ENCODE measurements around the gene TMEM238L.

TMEM238L gene

GRCh38 chr17:10831696-10832095 is 27.8 kb upstream of the TMEM238L start:
- H3K27me3 ChIP-seq (ENCODE audit: control insufficient read depth in 1 of 2, insufficient read depth in 2 of 2, low read length in 2 of 2): no peaks in the 10 kb centered on the region
- H3K9ac ChIP-seq (ENCODE audit: low read length in 2 of 2): no peak overlapping the region
- no peaks in the 10 kb centered on the region for H3K4me1 ChIP-seq (ENCODE audit: control insufficient read depth, insufficient read depth, low read length)

GRCh38 chr17:10827898-10828552 is 24.1 kb upstream of the TMEM238L start:
- no peaks in the 10 kb centered on the region for H3K36me3 ChIP-seq (ENCODE audit: control insufficient read depth in 2 of 2, insufficient read depth in 2 of 2, low read length in 2 of 2)

More at GRCh38 chr17:10831696-10832095, 27.8 kb upstream of the TMEM238L start:
- Histone ChIP-seq H3K27ac (ENCODE audit: low read length) (no peak overlapping the region), H3K4me3 (ENCODE audit: low read length in 2 of 2) (no peak overlapping the region), H3K9me3 (ENCODE audit: control insufficient read depth in 2 of 2, low read length in 2 of 2) (no peaks in the 10 kb centered on the region), H3K36me3 (ENCODE audit: control insufficient read depth in 2 of 2, insufficient read depth in 2 of 2, low read length in 2 of 2) (no peaks in the 10 kb centered on the region)

DNA sequence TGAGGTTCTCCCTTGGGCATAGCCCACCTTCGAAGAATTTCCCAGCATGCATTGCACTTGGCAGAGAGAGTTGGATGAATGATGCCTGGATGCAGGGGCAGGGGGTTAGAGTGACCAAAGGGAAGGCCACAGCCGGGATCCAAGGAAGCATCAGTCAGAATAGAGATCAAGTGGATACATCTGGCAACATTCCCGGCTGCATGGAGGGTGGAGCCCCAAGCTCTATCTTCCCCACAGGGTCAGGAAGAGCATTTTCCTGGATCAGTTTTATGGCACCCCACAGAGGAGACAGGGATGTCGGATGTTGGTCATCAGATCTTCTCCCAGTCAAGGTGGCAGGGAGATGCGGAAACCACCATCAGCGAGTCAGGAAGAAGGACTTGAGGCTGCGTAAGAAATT is 21.0 kb upstream of the TMEM238L start:
- H3K9me3 ChIP-seq (ENCODE audit: control insufficient read depth in 2 of 2, low read length in 2 of 2): peaks cover 0 to 6% of the 10 kb centered on the region in 2 donors
- H3K4me1 ChIP-seq (ENCODE audit: control insufficient read depth, insufficient read depth, low read length): no peaks in the 10 kb centered on the region
- H3K27ac ChIP-seq (ENCODE audit: low read length): no peak overlapping the region
- no peak overlapping the region for H3K4me3 ChIP-seq (ENCODE audit: low read length in 2 of 2)
- H3K27me3 ChIP-seq (ENCODE audit: control insufficient read depth in 1 of 2, insufficient read depth in 2 of 2, low read length in 2 of 2): no peaks in the 10 kb centered on the region
- no peaks in the 10 kb centered on the region for H3K36me3 ChIP-seq (ENCODE audit: control insufficient read depth in 2 of 2, insufficient read depth in 2 of 2, low read length in 2 of 2)
- H3K9ac ChIP-seq (ENCODE audit: low read length in 2 of 2): no peak overlapping the region

More at GRCh38 chr17:10827898-10828552, 24.1 kb upstream of the TMEM238L start:
- Histone ChIP-seq H3K4me3 (ENCODE audit: low read length in 2 of 2) (no peak overlapping the region), H3K4me1 (ENCODE audit: control insufficient read depth, insufficient read depth, low read length) (no peaks in the 10 kb centered on the region), H3K9ac (ENCODE audit: low read length in 2 of 2) (no peak overlapping the region), H3K27ac (ENCODE audit: low read length) (no peak overlapping the region), H3K27me3 (ENCODE audit: control insufficient read depth in 1 of 2, insufficient read depth in 2 of 2, low read length in 2 of 2) (no peaks in the 10 kb centered on the region), H3K9me3 (ENCODE audit: control insufficient read depth in 2 of 2, low read length in 2 of 2) (peaks cover 0 to 6% of the 10 kb centered on the region in 2 donors)

GRCh38 chr17:10821770-10822169 is 17.9 kb upstream of the TMEM238L start:
- Histone ChIP-seq H3K36me3 (ENCODE audit: control insufficient read depth in 2 of 2, insufficient read depth in 2 of 2, low read length in 2 of 2) (no peaks in the 10 kb centered on the region), H3K9me3 (ENCODE audit: control insufficient read depth in 2 of 2, low read length in 2 of 2) (peaks cover 0 to 6% of the 10 kb centered on the region in 2 donors), H3K4me3 (ENCODE audit: low read length in 2 of 2) (no peak overlapping the region), H3K27me3 (ENCODE audit: control insufficient read depth in 1 of 2, insufficient read depth in 2 of 2, low read length in 2 of 2) (peaks cover 0 to 3% of the 10 kb centered on the region in 2 donors), H3K9ac (ENCODE audit: low read length in 2 of 2) (no peak overlapping the region), H3K4me1 (ENCODE audit: control insufficient read depth, insufficient read depth, low read length) (no peaks in the 10 kb centered on the region), H3K27ac (ENCODE audit: low read length) (no peak overlapping the region)

GRCh38 chr17:10821054-10821453 is 17.2 kb upstream of the TMEM238L start:
- no peak overlapping the region for H3K9ac ChIP-seq (ENCODE audit: low read length in 2 of 2)
- H3K27me3 ChIP-seq (ENCODE audit: control insufficient read depth in 1 of 2, insufficient read depth in 2 of 2, low read length in 2 of 2): peaks cover 0 to 3% of the 10 kb centered on the region in 2 donors
- no peak overlapping the region for H3K4me3 ChIP-seq (ENCODE audit: low read length in 2 of 2)
- H3K4me1 ChIP-seq (ENCODE audit: control insufficient read depth, insufficient read depth, low read length): no peaks in the 10 kb centered on the region
- no peak overlapping the region for H3K27ac ChIP-seq (ENCODE audit: low read length)
- peaks cover 0 to 6% of the 10 kb centered on the region in 2 donors for H3K9me3 ChIP-seq (ENCODE audit: control insufficient read depth in 2 of 2, low read length in 2 of 2)
- H3K36me3 ChIP-seq (ENCODE audit: control insufficient read depth in 2 of 2, insufficient read depth in 2 of 2, low read length in 2 of 2): no peaks in the 10 kb centered on the region

DNA sequence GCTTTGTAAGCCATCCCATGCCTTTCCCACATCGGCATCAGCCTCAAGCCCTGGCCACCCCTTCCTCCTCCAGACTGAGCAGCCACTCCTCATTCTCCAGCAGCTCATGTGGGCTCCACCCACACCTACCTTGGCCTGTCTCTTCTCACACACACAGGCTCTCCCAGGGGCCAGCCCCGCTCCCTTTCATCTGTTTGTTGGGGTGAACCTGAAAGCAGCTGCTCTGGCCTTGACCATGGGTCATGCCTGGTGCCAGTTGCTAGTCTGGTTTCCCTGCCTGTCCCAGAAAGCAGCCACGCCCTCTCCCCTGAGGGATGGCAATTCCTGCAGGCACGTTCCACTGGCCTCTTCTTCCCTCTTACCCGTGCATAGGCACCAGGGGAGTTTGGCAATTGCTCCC is 11.4 kb upstream of the TMEM238L start:
- Histone ChIP-seq H3K27ac (ENCODE audit: low read length) (no peak overlapping the region), H3K4me1 (ENCODE audit: control insufficient read depth, insufficient read depth, low read length) (no peaks in the 10 kb centered on the region), H3K9me3 (ENCODE audit: control insufficient read depth in 2 of 2, low read length in 2 of 2) (no peaks in the 10 kb centered on the region), H3K9ac (ENCODE audit: low read length in 2 of 2) (no peak overlapping the region), H3K4me3 (ENCODE audit: low read length in 2 of 2) (no peak overlapping the region), H3K36me3 (ENCODE audit: control insufficient read depth in 2 of 2, insufficient read depth in 2 of 2, low read length in 2 of 2) (no peaks in the 10 kb centered on the region), H3K27me3 (ENCODE audit: control insufficient read depth in 1 of 2, insufficient read depth in 2 of 2, low read length in 2 of 2) (peaks cover 0 to 3% of the 10 kb centered on the region in 2 donors)

DNA sequence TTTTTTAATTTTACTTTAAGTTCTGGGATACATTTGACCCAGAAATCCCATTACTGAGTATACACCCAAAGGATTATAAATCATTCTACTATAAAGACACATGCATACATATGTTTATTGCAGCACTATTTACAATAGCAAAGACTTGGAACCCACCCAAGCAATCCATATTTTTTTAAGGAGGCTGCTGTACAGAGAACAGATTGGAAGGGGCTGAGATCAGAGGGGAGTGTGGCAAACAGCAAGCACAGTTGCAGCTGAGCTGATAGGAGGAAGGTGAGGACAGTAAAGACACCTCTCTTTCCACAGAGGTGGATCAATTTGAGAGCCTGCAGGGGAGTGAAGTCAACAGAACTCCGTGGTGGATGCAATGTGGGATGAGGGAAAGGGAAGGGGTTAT is 10.2 kb upstream of the TMEM238L start:
- Histone ChIP-seq H3K27ac (ENCODE audit: low read length) (no peak overlapping the region), H3K4me3 (ENCODE audit: low read length in 2 of 2) (no peak overlapping the region), H3K4me1 (ENCODE audit: control insufficient read depth, insufficient read depth, low read length) (no peaks in the 10 kb centered on the region), H3K9ac (ENCODE audit: low read length in 2 of 2) (no peak overlapping the region), H3K36me3 (ENCODE audit: control insufficient read depth in 2 of 2, insufficient read depth in 2 of 2, low read length in 2 of 2) (no peaks in the 10 kb centered on the region), H3K9me3 (ENCODE audit: control insufficient read depth in 2 of 2, low read length in 2 of 2) (no peaks in the 10 kb centered on the region), H3K27me3 (ENCODE audit: control insufficient read depth in 1 of 2, insufficient read depth in 2 of 2, low read length in 2 of 2) (no peaks in the 10 kb centered on the region)

GRCh38 chr17:10812674-10813073 is 8.8 kb upstream of the TMEM238L start:
- Histone ChIP-seq H3K27me3 (ENCODE audit: control insufficient read depth in 1 of 2, insufficient read depth in 2 of 2, low read length in 2 of 2) (no peaks in the 10 kb centered on the region), H3K36me3 (ENCODE audit: control insufficient read depth in 2 of 2, insufficient read depth in 2 of 2, low read length in 2 of 2) (no peaks in the 10 kb centered on the region), H3K4me3 (ENCODE audit: low read length in 2 of 2) (no peak overlapping the region), H3K27ac (ENCODE audit: low read length) (no peak overlapping the region), H3K9me3 (ENCODE audit: control insufficient read depth in 2 of 2, low read length in 2 of 2) (no peaks in the 10 kb centered on the region), H3K4me1 (ENCODE audit: control insufficient read depth, insufficient read depth, low read length) (no peaks in the 10 kb centered on the region), H3K9ac (ENCODE audit: low read length in 2 of 2) (no peak overlapping the region)

DNA sequence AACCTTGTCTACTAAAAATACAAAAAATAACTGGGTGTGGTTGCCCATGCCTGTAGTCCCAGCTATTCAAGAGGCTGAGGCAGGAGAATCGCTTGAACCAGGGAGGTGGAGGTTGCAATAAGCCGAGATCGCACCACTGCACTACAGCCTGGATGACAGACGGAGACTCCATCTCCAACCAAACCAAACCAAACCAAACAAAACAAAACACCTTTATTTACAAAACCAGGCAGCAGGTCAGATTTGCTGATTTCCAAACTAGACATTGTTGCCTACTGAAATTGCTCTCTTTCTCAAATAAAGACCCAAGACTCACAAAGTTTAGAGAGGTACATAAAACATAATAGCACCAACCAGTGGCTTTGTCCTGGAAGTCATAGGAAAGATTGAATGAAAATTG is 5.7 kb upstream of the TMEM238L start:
- Histone ChIP-seq H3K9me3 (ENCODE audit: control insufficient read depth in 2 of 2, low read length in 2 of 2) (no peaks in the 10 kb centered on the region), H3K4me3 (ENCODE audit: low read length in 2 of 2) (no peak overlapping the region), H3K27me3 (ENCODE audit: control insufficient read depth in 1 of 2, insufficient read depth in 2 of 2, low read length in 2 of 2) (no peaks in the 10 kb centered on the region), H3K9ac (ENCODE audit: low read length in 2 of 2) (no peak overlapping the region), H3K27ac (ENCODE audit: low read length) (no peak overlapping the region), H3K4me1 (ENCODE audit: control insufficient read depth, insufficient read depth, low read length) (no peaks in the 10 kb centered on the region), H3K36me3 (ENCODE audit: control insufficient read depth in 2 of 2, insufficient read depth in 2 of 2, low read length in 2 of 2) (no peaks in the 10 kb centered on the region)

GRCh38 chr17:10807704-10808128 is 3.8 kb upstream of the TMEM238L start:
- Histone ChIP-seq H3K4me1 (ENCODE audit: control insufficient read depth, insufficient read depth, low read length) (no peaks in the 10 kb centered on the region), H3K4me3 (ENCODE audit: low read length in 2 of 2) (no peak overlapping the region), H3K27me3 (ENCODE audit: control insufficient read depth in 1 of 2, insufficient read depth in 2 of 2, low read length in 2 of 2) (no peaks in the 10 kb centered on the region), H3K27ac (ENCODE audit: low read length) (no peak overlapping the region), H3K9me3 (ENCODE audit: control insufficient read depth in 2 of 2, low read length in 2 of 2) (no peaks in the 10 kb centered on the region), H3K9ac (ENCODE audit: low read length in 2 of 2) (no peak overlapping the region), H3K36me3 (ENCODE audit: control insufficient read depth in 2 of 2, insufficient read depth in 2 of 2, low read length in 2 of 2) (no peaks in the 10 kb centered on the region)

- no peak overlapping the region for H3K27ac ChIP-seq (ENCODE audit: low read length)
- H3K4me3 ChIP-seq (ENCODE audit: low read length in 2 of 2): no peak overlapping the region
- no peaks in the 10 kb centered on the region for H3K36me3 ChIP-seq (ENCODE audit: control insufficient read depth in 2 of 2, insufficient read depth in 2 of 2, low read length in 2 of 2)
- H3K9me3 ChIP-seq (ENCODE audit: control insufficient read depth in 2 of 2, low read length in 2 of 2): no peaks in the 10 kb centered on the region
- H3K4me1 ChIP-seq (ENCODE audit: control insufficient read depth, insufficient read depth, low read length): no peaks in the 10 kb centered on the region
- H3K27me3 ChIP-seq (ENCODE audit: control insufficient read depth in 1 of 2, insufficient read depth in 2 of 2, low read length in 2 of 2): no peaks in the 10 kb centered on the region
- H3K9ac ChIP-seq (ENCODE audit: low read length in 2 of 2): no peak overlapping the region
Measured at GRCh38 chr17:10806545-10807262, 2.8 kb upstream of the TMEM238L start.
